ENCODE measurements around the gene SLC34A3.

SLC34A3 gene

GRCh38 chr9:137189297-137190295, 41.1 kb upstream of the SLC34A3 start:
- no peak for TF ChIP-seq FOXP2 (optimal IDR thresholded peaks at IDR 0.05; ENCODE audit: borderline replicate concordance, extremely low read depth, extremely low read length, insufficient read depth)
- no peak for TF ChIP-seq TAF1 (IDR thresholded peaks at IDR 0.05; ENCODE audit: borderline replicate concordance, insufficient read depth, low read length)
- no peak for TF ChIP-seq SIN3A (IDR thresholded peaks at IDR 0.05; ENCODE audit: borderline replicate concordance, insufficient read depth, low read length)
- no peak for TF ChIP-seq REST (IDR thresholded peaks at IDR 0.05; ENCODE audit: insufficient read depth in 1 of 2, low read depth in 2 of 2, low read length in 2 of 2)
- no peak for TF ChIP-seq POLR2AphosphoS5 (IDR thresholded peaks at IDR 0.05; ENCODE audit: low read depth, low read length)

GRCh38 chr9:137190315-137190856, 40.3 kb upstream of the SLC34A3 start:
- no peak for TF ChIP-seq SIN3A (IDR thresholded peaks at IDR 0.05; ENCODE audit: borderline replicate concordance, insufficient read depth, low read length)
- no peak for TF ChIP-seq POLR2AphosphoS5 (IDR thresholded peaks at IDR 0.05; ENCODE audit: low read depth, low read length)
- no peak for TF ChIP-seq REST (IDR thresholded peaks at IDR 0.05; ENCODE audit: insufficient read depth in 1 of 2, low read depth in 2 of 2, low read length in 2 of 2)
- TF ChIP-seq FOXP2 (optimal IDR thresholded peaks at IDR 0.05; ENCODE audit: borderline replicate concordance, extremely low read depth, extremely low read length, insufficient read depth), result no peak
- TF ChIP-seq TAF1 (IDR thresholded peaks at IDR 0.05; ENCODE audit: borderline replicate concordance, insufficient read depth, low read length), result no peak

GRCh38 chr9:137191245-137191644, 39.5 kb upstream of the SLC34A3 start:
- TF ChIP-seq FOXP2 (optimal IDR thresholded peaks at IDR 0.05; ENCODE audit: borderline replicate concordance, extremely low read depth, extremely low read length, insufficient read depth), result no peak
- no peak for TF ChIP-seq POLR2AphosphoS5 (IDR thresholded peaks at IDR 0.05; ENCODE audit: low read depth, low read length)
- TF ChIP-seq REST (IDR thresholded peaks at IDR 0.05; ENCODE audit: insufficient read depth in 1 of 2, low read depth in 2 of 2, low read length in 2 of 2), result no peak
- TF ChIP-seq SIN3A (IDR thresholded peaks at IDR 0.05; ENCODE audit: borderline replicate concordance, insufficient read depth, low read length), result no peak
- no peak for TF ChIP-seq TAF1 (IDR thresholded peaks at IDR 0.05; ENCODE audit: borderline replicate concordance, insufficient read depth, low read length)

- TF ChIP-seq REST (IDR thresholded peaks at IDR 0.05; ENCODE audit: insufficient read depth in 1 of 2, low read depth in 2 of 2, low read length in 2 of 2) (no peak), POLR2AphosphoS5 (IDR thresholded peaks at IDR 0.05; ENCODE audit: low read depth, low read length) (no peak), TAF1 (IDR thresholded peaks at IDR 0.05; ENCODE audit: borderline replicate concordance, insufficient read depth, low read length) (no peak)
Measured at GRCh38 chr9:137191691-137192447, 38.8 kb upstream of the SLC34A3 start.

All from PFSK-1 (cell line).